Transverse colon (tissue), 4 donors: ENCODE data around the gene PNLIPRP2. TPM values are rescaled to one million over a fixed set of nuclear protein-coding genes. Genes with fewer than 3 reads are reported as not detected.

Experiments
- DNase-seq: peaks from one replicate; pipeline ENCODE4 v3.0.0-alpha.2; 2019
- H3K27ac ChIP-seq, 4 donors: fragments of 200-600 bp; sonication (generic); 2 replicates each; pipeline ENCODE4 v1.5.1; 2016 to 2018; ENCODE audit warnings: inconsistent platforms in 4 of 4
- H3K27me3 ChIP-seq: fragments of 200-600 bp; sonication (generic); 2 replicates; pipeline ENCODE4 v1.5.1; 2017; ENCODE audit warnings: inconsistent platforms
- H3K36me3 ChIP-seq, 4 donors: fragments of 200-600 bp; sonication (generic); 2 replicates each; pipeline ENCODE4 v1.5.1; 2017 to 2019; ENCODE audit warnings: inconsistent platforms in 4 of 4
- H3K4me1 ChIP-seq, 4 donors: fragments of 200-600 bp; sonication (generic); 2 replicates each; pipeline ENCODE4 v1.5.1; 2017 to 2020; ENCODE audit warnings: inconsistent platforms in 4 of 4
- H3K4me3 ChIP-seq, 4 donors: fragments of 200-600 bp; sonication (generic); 1 replicate in 1 of 4; 2 replicates in 3 of 4; pipeline versions ENCODE4 v1.5.1 to v1.6.1; 2017 to 2019; ENCODE audit warnings: inconsistent platforms in 4 of 4
- H3K9me3 ChIP-seq, 2 donors: fragments of 200-600 bp; sonication (generic); 2 replicates each; pipeline ENCODE4 v1.5.1; 2017 to 2019; ENCODE audit warnings: inconsistent platforms in 2 of 2
- EP300 ChIP-seq: sonication (generic); formaldehyde crosslinking; IDR thresholded peaks from one replicate; pipeline ENCODE4 v1.6.1; 2017; ENCODE audit warnings: antibody characterized with exemption, low read depth
- POLR2A ChIP-seq: fragments of 450-650 bp; IDR thresholded peaks from one replicate; pipeline ENCODE4 v1.6.1; 2016; ENCODE audit warnings: antibody characterized with exemption, mild to moderate bottlenecking, moderate library complexity
- POLR2AphosphoS5 ChIP-seq, 3 donors: sonication (generic); formaldehyde crosslinking; IDR thresholded peaks; one replicate each; pipeline ENCODE4 v1.6.1; 2016; ENCODE audit warnings: antibody characterized with exemption in 3 of 3
- WGBS, 2 donors: methylation state at CpG; one replicate each; pipeline ENCODE4 v1.1.5; 2018; ENCODE audit warnings: low coverage in 1 of 2; 5-methylcytosine and 5-hydroxymethylcytosine counted together
- in situ Hi-C, 4 donors: fragments of 200-750 bp; cut with MboI; loops; one replicate each; pipeline versions ENCODE4 v1.15.0 to v1.15.1; 2017; ENCODE audit warnings: low sequenced_read_pairs in 3 of 4, low pct_ligation_motif_present in 1 of 4, low pct_unique_long_range_greater_than_20kb in 1 of 4
- intact Hi-C: fragments of 100-400 bp; cut with DNase I; formaldehyde crosslinking; loops from one replicate; pipeline ENCODE4 v1.15.1; 2023; ENCODE audit warnings: low total_unique reads
- total RNA-seq, 4 donors: library from RNA; depleted of rRNA; stranded (reverse); fragments of >200 nt; gene quantifications; one replicate each; pipeline ENCODE4 v1.1.0, GENCODE V29; 2016
- TF ChIP-seq, protein P1 (sequence below), 5 experiments: fragments of 200-600 bp in 3 of 5; fragments of 450-650 bp in 2 of 5; sonication (generic) in 3 of 5; IDR thresholded peaks; 1 replicate in 2 of 5; 2 replicates in 3 of 5; pipeline ENCODE4 v1.5.1; 2016 to 2017; ENCODE audit warnings: antibody characterized with exemption in 5 of 5, inconsistent platforms in 3 of 5, mild to moderate bottlenecking in 2 of 5, moderate library complexity in 1 of 5

Gene PNLIPRP2
- total RNA-seq, 4 donors from 2014 or later, result 0.32 to 4.2 TPM; not detected in 2

DNA sequence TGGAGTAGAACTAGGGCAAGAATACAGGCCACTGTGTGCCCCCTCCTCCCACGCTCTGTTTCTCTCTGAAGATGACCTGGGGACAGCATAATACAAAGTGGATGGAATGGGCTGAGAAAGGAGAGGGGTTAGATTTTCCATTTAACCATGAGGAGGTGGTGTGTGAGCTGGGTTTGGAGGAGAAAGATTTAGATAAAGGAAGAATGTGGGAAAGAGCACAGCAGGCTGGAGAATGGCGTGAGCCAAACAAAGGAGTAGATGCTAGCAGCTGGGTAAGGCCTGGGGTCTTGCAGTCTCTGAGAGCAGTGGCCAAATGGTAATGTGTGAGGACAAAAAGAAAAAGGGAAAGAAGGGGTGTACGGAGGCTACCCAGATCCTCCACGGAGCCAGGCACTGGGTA lies 8.6 kb downstream of the PNLIPRP2 start:
- no peak for DNase-seq
- Histone ChIP-seq H3K36me3 (no peaks in the 10 kb centered on the region), H3K4me1 (peaks cover 0 to 6% (median 0%) of the 10 kb centered on the region in 4 donors), H3K27me3 (peaks cover 7% of the 10 kb centered on the region), H3K27ac (no peak overlapping the region), H3K9me3 (no peaks in the 10 kb centered on the region), H3K4me3 (no peak overlapping the region)
- in situ Hi-C loops (no loop called here), intact Hi-C loops (no loop called here)
- TF ChIP-seq EP300, result no peak
- no peak for TF ChIP-seq POLR2A
- TF ChIP-seq, protein P1, sequence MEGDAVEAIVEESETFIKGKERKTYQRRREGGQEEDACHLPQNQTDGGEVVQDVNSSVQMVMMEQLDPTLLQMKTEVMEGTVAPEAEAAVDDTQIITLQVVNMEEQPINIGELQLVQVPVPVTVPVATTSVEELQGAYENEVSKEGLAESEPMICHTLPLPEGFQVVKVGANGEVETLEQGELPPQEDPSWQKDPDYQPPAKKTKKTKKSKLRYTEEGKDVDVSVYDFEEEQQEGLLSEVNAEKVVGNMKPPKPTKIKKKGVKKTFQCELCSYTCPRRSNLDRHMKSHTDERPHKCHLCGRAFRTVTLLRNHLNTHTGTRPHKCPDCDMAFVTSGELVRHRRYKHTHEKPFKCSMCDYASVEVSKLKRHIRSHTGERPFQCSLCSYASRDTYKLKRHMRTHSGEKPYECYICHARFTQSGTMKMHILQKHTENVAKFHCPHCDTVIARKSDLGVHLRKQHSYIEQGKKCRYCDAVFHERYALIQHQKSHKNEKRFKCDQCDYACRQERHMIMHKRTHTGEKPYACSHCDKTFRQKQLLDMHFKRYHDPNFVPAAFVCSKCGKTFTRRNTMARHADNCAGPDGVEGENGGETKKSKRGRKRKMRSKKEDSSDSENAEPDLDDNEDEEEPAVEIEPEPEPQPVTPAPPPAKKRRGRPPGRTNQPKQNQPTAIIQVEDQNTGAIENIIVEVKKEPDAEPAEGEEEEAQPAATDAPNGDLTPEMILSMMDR (IDR thresholded peaks at IDR 0.05), result no peak
- TF ChIP-seq POLR2AphosphoS5 (IDR thresholded peaks at IDR 0.05), result no peak
- WGBS, 2 donors, result 73 to 85% methylated on average over 1 to 4 of the region's 4 CpGs

DNA sequence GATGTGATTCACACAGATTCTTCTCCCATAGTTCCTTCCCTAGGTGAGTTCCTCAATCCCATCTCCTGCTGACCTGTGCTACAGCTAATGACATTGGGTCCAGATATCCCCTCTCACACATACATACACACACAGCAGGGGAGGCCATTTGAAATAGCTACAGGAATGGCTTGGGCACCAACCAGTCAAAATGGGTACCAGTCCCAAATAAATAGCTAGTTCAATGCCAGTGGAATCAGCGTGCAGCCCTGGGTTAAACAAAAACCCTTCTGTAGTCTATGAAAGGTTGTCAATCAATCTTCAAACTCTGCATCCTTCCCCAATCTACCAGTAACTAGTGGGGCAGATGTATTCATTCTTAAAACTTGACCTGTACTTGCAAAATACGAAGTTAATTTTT lies 9.3 kb downstream of the PNLIPRP2 start:
- DNase-seq, result no peak
- Histone ChIP-seq H3K36me3 (no peaks in the 10 kb centered on the region), H3K27me3 (peaks cover 7% of the 10 kb centered on the region), H3K4me1 (peaks cover 0 to 6% (median 0%) of the 10 kb centered on the region in 4 donors), H3K27ac (no peak overlapping the region), H3K4me3 (no peak overlapping the region), H3K9me3 (no peaks in the 10 kb centered on the region)
- 68 to 85% methylated on average over 2 of the region's 2 CpGs for WGBS, 2 donors
- in situ Hi-C loops, result no loop called here
- intact Hi-C loops, result no loop called here
- TF ChIP-seq, protein P1 (IDR thresholded peaks at IDR 0.05), result no peak
- TF ChIP-seq POLR2AphosphoS5 (IDR thresholded peaks at IDR 0.05) (no peak), EP300 (no peak), POLR2A (no peak)

DNA sequence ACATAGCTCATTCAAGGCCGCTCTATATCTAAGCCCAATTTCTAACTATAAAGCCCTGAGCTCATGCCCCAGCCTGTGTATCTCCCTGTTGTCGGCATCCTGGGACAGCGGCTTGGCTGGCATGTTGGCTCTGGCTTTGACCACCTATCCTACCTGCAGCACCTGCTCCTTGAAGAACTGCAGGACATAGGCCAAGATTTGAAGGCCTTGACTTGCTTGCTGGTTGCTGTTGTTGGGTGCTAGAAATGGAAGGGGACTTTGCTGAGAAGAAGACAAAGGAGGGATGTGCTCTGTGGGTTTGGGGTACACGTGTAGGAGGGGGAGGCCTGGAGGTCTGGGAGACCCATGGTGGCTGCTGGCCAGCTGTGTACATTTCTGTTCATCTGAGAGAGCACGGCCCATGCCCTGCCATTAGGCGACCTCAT lies 11.1 kb downstream of the PNLIPRP2 start:
- intact Hi-C loops (no loop called here), in situ Hi-C loops (no loop called here)
- Histone ChIP-seq H3K9me3 (no peaks in the 10 kb centered on the region), H3K27ac (no peak overlapping the region), H3K4me1 (peaks cover 0 to 6% (median 0%) of the 10 kb centered on the region in 4 donors), H3K27me3 (peaks cover 7% of the 10 kb centered on the region), H3K36me3 (no peaks in the 10 kb centered on the region), H3K4me3 (no peak overlapping the region)
- WGBS, 2 donors, result 81% methylated on average over 6 of the region's 6 CpGs; no CpG with 5 or more reads in 1 of the 2 donors
- no peak for DNase-seq
- TF ChIP-seq, protein P1 (IDR thresholded peaks at IDR 0.05), result no peak
- TF ChIP-seq POLR2A, result no peak
- TF ChIP-seq POLR2AphosphoS5 (IDR thresholded peaks at IDR 0.05), result no peak
- TF ChIP-seq EP300, result no peak

DNA sequence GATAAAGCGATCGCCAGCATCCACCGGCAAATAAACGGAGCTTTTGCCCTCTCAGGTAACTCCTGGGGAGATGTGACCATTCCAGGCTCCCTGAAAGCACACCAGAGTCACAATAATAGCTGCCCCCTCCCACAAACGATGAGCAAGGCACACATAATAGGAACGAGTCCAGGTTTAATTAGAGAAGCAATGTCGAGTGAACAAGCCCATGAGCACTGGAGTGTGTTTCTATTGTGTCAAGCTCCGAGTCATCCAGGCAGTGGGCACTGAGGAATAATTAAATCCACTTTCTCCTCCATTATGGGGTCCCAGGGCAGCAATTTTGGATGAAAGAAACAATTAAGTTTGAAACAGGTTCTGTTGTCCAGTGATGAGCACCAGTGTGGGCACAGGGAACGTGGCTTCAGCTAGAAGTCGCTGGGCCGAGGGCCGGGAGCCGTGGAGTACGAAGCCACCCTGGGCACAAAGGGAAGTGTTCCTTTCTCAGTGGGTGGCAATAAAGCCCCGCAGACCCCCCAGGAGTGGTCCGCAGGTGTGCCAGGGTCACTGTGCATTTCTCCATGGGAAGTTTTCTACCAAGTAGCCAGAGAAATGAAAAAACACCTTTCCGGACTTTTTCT lies 12.0 kb downstream of the PNLIPRP2 start:
- no peaks in the 10 kb centered on the region for H3K9me3 ChIP-seq
- in situ Hi-C loops, result no loop called here
- no peak for DNase-seq
- intact Hi-C loops, result no loop called here
- no peak for TF ChIP-seq EP300
- no peak for TF ChIP-seq POLR2AphosphoS5 (IDR thresholded peaks at IDR 0.05)
- TF ChIP-seq, protein P1 (IDR thresholded peaks at IDR 0.05), result no peak
- TF ChIP-seq POLR2A, result no peak
- H3K27ac ChIP-seq, result no peak overlapping the region
- H3K4me3 ChIP-seq, result no peak overlapping the region
- H3K36me3 ChIP-seq, result no peaks in the 10 kb centered on the region
- H3K27me3 ChIP-seq, result peaks cover 4% of the 10 kb centered on the region
- 89 to 95% methylated on average over 12 to 17 of the region's 17 CpGs for WGBS, 2 donors
- peaks cover 0 to 2% (median 0%) of the 10 kb centered on the region in 4 donors for H3K4me1 ChIP-seq
